ENCODE data around the gene DNAJB8. TPM values are rescaled to one million over a fixed set of nuclear protein-coding genes. Genes with fewer than 3 reads are reported as not detected.

The DNAJB8 gene
- total RNA-seq (2021) (not detected in 2 replicates), Bru-seq, nascent RNA (not detected), BruChase-seq, experiment 1, labeled RNA remaining after a 2-hour chase (not detected), BruChase-seq, experiment 2, labeled RNA remaining after a 6-hour chase (not detected)
- long read RNA-seq = 0 reads

DNA sequence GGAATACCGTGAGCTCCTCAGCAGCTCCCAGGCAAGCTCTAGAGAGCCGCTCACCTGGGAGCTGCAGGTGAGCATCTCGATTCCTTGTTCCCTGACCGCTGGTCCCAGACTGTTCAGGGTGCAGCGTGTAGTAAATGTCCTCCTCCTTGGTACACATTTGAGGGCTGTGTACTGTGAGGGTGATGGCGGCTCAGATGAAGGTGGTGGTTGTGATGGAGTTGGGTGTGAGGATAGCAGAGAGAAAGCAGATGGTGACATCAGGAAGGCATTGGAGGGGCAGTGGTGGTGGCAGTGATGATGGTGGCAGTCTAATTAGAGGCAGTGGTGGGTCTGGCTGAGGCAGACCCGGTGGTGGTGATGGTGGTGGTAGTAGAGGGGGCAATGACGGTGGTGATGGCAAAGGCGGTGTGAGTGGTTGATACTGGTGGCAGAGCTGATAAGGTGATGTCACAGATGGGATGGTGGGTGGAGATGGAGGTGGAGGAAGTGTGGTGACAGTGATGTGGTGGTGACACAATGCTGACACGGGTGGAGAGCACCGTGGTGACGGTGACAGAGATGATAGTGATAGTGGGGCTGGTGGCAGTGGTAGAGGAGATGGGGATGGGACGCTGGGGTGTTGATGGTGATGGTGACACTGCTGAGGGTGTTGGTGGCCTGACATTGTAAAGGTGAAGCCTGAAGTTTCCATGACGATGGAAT, at the start of gene DNAJB8:
Gene DNAJB8 (minus strand): TSS at position 51 of the 702 bp plus-strand sequence. CDS start 3,645 bp downstream, outside the sequence.
- BruUV-seq (replicated peaks) = no TSS peak
- TF ChIP-seq, protein P1, sequence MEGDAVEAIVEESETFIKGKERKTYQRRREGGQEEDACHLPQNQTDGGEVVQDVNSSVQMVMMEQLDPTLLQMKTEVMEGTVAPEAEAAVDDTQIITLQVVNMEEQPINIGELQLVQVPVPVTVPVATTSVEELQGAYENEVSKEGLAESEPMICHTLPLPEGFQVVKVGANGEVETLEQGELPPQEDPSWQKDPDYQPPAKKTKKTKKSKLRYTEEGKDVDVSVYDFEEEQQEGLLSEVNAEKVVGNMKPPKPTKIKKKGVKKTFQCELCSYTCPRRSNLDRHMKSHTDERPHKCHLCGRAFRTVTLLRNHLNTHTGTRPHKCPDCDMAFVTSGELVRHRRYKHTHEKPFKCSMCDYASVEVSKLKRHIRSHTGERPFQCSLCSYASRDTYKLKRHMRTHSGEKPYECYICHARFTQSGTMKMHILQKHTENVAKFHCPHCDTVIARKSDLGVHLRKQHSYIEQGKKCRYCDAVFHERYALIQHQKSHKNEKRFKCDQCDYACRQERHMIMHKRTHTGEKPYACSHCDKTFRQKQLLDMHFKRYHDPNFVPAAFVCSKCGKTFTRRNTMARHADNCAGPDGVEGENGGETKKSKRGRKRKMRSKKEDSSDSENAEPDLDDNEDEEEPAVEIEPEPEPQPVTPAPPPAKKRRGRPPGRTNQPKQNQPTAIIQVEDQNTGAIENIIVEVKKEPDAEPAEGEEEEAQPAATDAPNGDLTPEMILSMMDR (conservative IDR thresholded peaks at IDR 0.05; ENCODE audit: low read depth, low read length) = no peak
- no peak for TF ChIP-seq EZH2 (IDR thresholded peaks at IDR 0.05; ENCODE audit: borderline replicate concordance, low read depth, low read length, poor library complexity, severe bottlenecking)
- POLR2A ChIA-PET (ENCODE audit: low non-redundant PET) = no interaction called here
- H3K36me3 ChIP-seq (ENCODE audit: insufficient read depth, low read length, poor library complexity, severe bottlenecking) = no peaks in the 10 kb centered on the region
- H3K27me3 ChIP-seq (replicated peaks; ENCODE audit: insufficient read depth, low read depth, low read length, poor library complexity) = no peaks in the 10 kb centered on the region
- intact Hi-C loops (cut with micrococcal nuclease; ENCODE audit: unreplicated experiment) = no loop called here
- H3K4me1 ChIP-seq (ENCODE audit: insufficient read depth, low read length, poor library complexity, severe bottlenecking) = no peaks in the 10 kb centered on the region
- no peak for DNase-seq (ENCODE audit: low spot score)
- no peaks in the 10 kb centered on the region for H3K9me3 ChIP-seq (ENCODE audit: low read depth, low read length, poor library complexity, severe bottlenecking)
- no peak within 1 kb of the TSS for H3K4me3 ChIP-seq (ENCODE audit: low read depth, low read length, poor library complexity, severe bottlenecking)
- CTCF ChIA-PET = interaction anchor here (0.6 kb wide), 1 partner anchor 19 kb away, joined by 3 read pairs; no protein-coding TSS in a partner anchor
- no peak within 1 kb of the TSS for H3K27ac ChIP-seq (ENCODE audit: low read depth, low read length, poor library complexity, severe bottlenecking)

DNA sequence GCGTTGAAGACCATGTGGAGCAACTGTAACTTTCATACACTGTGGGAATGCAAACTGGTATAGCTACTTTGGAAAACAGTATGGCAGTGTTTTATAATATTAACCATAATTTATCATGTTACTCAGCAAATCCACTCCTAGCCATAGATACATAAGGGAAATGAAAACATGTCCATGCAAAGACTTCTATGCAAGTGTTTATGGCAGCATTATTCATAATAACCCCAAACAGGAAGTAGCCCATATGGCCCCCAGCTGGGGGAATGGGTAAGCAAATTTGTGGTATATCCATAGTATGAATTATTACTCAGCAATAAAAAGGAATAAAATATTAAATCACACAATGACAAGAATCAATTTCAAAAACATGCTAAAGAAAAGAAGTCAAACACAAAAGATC, 49.3 kb upstream of the DNAJB8 start:
- Histone ChIP-seq H3K9me3 (ENCODE audit: low read depth, low read length, poor library complexity, severe bottlenecking) (peaks cover 16% of the 10 kb centered on the region), H3K27me3 (replicated peaks; ENCODE audit: insufficient read depth, low read depth, low read length, poor library complexity) (no peaks in the 10 kb centered on the region), H3K36me3 (ENCODE audit: insufficient read depth, low read length, poor library complexity, severe bottlenecking) (no peaks in the 10 kb centered on the region), H3K4me1 (ENCODE audit: insufficient read depth, low read length, poor library complexity, severe bottlenecking) (no peaks in the 10 kb centered on the region), H3K4me3 (ENCODE audit: low read depth, low read length, poor library complexity, severe bottlenecking) (no peak overlapping the region), H3K27ac (ENCODE audit: low read depth, low read length, poor library complexity, severe bottlenecking) (no peak overlapping the region)
- CTCF ChIA-PET = no interaction called here
- intact Hi-C loops (cut with micrococcal nuclease; ENCODE audit: unreplicated experiment) = no loop called here
- BruUV-seq (replicated peaks) = no TSS peak
- POLR2A ChIA-PET (ENCODE audit: low non-redundant PET) = no interaction called here
- no peak for TF ChIP-seq EZH2 (IDR thresholded peaks at IDR 0.05; ENCODE audit: borderline replicate concordance, low read depth, low read length, poor library complexity, severe bottlenecking)
- TF ChIP-seq, protein P1 (conservative IDR thresholded peaks at IDR 0.05; ENCODE audit: low read depth, low read length) = no peak
- DNase-seq (ENCODE audit: low spot score) = peak; percentile 17

DNA sequence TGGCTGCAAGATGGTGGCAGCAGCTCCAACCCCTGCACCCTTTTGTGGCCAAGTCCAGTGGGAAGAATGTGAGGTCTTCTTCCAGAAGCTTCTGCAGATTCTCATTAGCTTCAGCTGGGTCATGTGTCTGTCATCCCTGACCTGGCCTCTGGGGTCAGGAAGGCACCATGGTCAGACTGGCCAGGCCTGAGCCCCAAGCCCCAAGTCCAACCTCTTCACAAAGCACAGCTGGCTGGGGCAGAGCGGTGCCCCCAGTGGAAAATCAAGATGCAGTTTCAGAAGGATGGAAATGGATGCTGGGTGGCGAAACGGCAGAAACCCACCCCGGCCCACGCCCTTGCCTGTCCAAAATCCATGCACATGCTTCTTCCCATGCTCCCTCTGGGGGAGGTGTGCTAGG, 42.2 kb upstream of the DNAJB8 start:
- no peak overlapping the region for H3K27ac ChIP-seq (ENCODE audit: low read depth, low read length, poor library complexity, severe bottlenecking)
- no peaks in the 10 kb centered on the region for H3K4me1 ChIP-seq (ENCODE audit: insufficient read depth, low read length, poor library complexity, severe bottlenecking)
- intact Hi-C loops (cut with micrococcal nuclease; ENCODE audit: unreplicated experiment) = no loop called here
- peaks cover 3% of the 10 kb centered on the region for H3K9me3 ChIP-seq (ENCODE audit: low read depth, low read length, poor library complexity, severe bottlenecking)
- H3K4me3 ChIP-seq (ENCODE audit: low read depth, low read length, poor library complexity, severe bottlenecking) = no peak overlapping the region
- BruUV-seq (replicated peaks) = no TSS peak
- TF ChIP-seq EZH2 (IDR thresholded peaks at IDR 0.05; ENCODE audit: borderline replicate concordance, low read depth, low read length, poor library complexity, severe bottlenecking) = no peak
- TF ChIP-seq, protein P1 (conservative IDR thresholded peaks at IDR 0.05; ENCODE audit: low read depth, low read length) = no peak
- no peak for DNase-seq (ENCODE audit: low spot score)
- ChIA-PET CTCF (no interaction called here), POLR2A (ENCODE audit: low non-redundant PET) (interaction anchor here (0.6 kb wide), 1 partner anchor 11 kb away, joined by 3 read pairs; no protein-coding TSS in a partner anchor)
- no peaks in the 10 kb centered on the region for H3K36me3 ChIP-seq (ENCODE audit: insufficient read depth, low read length, poor library complexity, severe bottlenecking)
- H3K27me3 ChIP-seq (replicated peaks; ENCODE audit: insufficient read depth, low read depth, low read length, poor library complexity) = no peaks in the 10 kb centered on the region

Data from A673 (cell line).